GM18526 (cell line): ENCODE data around the gene CTIF.

Experiments used
- POLR2A ChIP-seq: IDR thresholded peaks from 3 replicates; pipeline ENCODE4 v1.6.1; 2011; ENCODE audit not compliant: insufficient read length; ENCODE audit errors: extremely low read depth

Gene CTIF

GRCh38 chr18:48538531-48539405 lies at the start of gene CTIF:
TSS of gene CTIF (plus strand) at chr18:48539031. CDS start at chr18:48619566, 80,535 bp downstream.
- TF ChIP-seq POLR2A = peak; percentile 36

- no peak for TF ChIP-seq POLR2A
Measured at GRCh38 chr18:48490641-48491293, 48.1 kb upstream of the CTIF start.

GRCh38 chr18:48492880-48493279 lies 46.0 kb upstream of the CTIF start:
- TF ChIP-seq POLR2A = no peak

GRCh38 chr18:48493434-48494230 lies 45.2 kb upstream of the CTIF start:
- TF ChIP-seq POLR2A = no peak

- TF ChIP-seq POLR2A = no peak
Measured at GRCh38 chr18:48497863-48498262, 41.0 kb upstream of the CTIF start.

GRCh38 chr18:48500517-48500916 lies 38.3 kb upstream of the CTIF start:
- no peak for TF ChIP-seq POLR2A

GRCh38 chr18:48502906-48503305 lies 35.9 kb upstream of the CTIF start:
- no peak for TF ChIP-seq POLR2A

GRCh38 chr18:48504819-48505218 lies 34.0 kb upstream of the CTIF start:
- TF ChIP-seq POLR2A = no peak

GRCh38 chr18:48514786-48515185 lies 24.0 kb upstream of the CTIF start:
- no peak for TF ChIP-seq POLR2A

GRCh38 chr18:48517048-48517447 lies 21.8 kb upstream of the CTIF start:
- no peak for TF ChIP-seq POLR2A

- no peak for TF ChIP-seq POLR2A
Measured at GRCh38 chr18:48519431-48520100, 19.3 kb upstream of the CTIF start.

GRCh38 chr18:48521723-48522122 lies 17.1 kb upstream of the CTIF start:
- TF ChIP-seq POLR2A = no peak

- TF ChIP-seq POLR2A = no peak
Measured at GRCh38 chr18:48525671-48526070, 13.2 kb upstream of the CTIF start.

- TF ChIP-seq POLR2A = no peak
Measured at GRCh38 chr18:48527461-48527860, 11.4 kb upstream of the CTIF start.

GRCh38 chr18:48528861-48529260 lies 10.0 kb upstream of the CTIF start:
- TF ChIP-seq POLR2A = no peak

GRCh38 chr18:48529796-48530195 lies 9.0 kb upstream of the CTIF start:
- TF ChIP-seq POLR2A = no peak
